IPS DF 19.7 (cell line): ENCODE measurements around the gene SNAP23.
"Not testable (repeated sequence)": the region's sequence is repeated elsewhere in the genome, so short reads cannot be mapped to it uniquely, and the experiment has no call there.

Source experiments
- DNase-seq: peaks from one replicate; pipeline ENCODE4 v3.0.0-alpha.2; 2013; ENCODE audit warnings: low read depth, low spot score

The SNAP23 gene

DNA sequence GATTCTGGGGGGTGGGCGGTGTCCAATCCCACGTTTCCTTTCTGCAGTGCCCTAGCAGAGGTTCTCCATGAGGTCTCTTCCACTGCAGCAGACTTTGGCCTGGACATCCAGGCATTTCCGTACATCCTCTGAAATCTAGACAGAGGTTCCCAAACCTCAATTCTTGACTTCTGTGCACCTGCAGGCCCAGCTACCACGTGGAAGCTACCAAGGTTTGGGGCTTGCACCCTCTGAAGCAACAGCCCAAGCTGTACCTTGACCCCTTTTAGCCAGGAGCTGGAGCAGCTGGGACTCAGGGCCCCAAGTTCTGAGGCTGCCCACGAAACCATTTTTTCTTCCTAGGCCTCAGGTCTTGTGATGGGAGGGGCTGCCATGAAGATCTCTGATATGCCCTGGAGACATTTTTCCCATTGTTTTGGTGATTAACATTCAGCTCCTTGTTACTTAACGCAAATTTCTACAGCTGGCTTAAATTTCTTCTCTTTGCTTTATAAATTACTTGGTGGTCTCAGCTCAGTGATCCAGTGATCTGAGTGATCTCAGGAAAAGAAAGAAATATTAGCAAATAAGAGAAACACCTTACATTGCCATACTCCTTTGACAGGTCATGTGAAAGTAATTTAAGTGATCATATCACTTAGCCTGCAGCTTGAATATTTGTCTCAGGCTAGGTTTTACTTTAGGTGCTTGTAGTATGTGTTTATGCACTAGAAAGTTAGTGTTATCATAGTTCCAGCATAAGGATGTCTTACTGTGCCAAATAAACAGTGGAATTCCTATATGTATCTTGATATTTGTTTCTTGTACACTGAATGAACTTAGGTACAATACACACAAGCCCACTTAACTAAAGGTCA, 3.0 kb downstream of the SNAP23 start:
- DNase-seq, result no peak

DNA sequence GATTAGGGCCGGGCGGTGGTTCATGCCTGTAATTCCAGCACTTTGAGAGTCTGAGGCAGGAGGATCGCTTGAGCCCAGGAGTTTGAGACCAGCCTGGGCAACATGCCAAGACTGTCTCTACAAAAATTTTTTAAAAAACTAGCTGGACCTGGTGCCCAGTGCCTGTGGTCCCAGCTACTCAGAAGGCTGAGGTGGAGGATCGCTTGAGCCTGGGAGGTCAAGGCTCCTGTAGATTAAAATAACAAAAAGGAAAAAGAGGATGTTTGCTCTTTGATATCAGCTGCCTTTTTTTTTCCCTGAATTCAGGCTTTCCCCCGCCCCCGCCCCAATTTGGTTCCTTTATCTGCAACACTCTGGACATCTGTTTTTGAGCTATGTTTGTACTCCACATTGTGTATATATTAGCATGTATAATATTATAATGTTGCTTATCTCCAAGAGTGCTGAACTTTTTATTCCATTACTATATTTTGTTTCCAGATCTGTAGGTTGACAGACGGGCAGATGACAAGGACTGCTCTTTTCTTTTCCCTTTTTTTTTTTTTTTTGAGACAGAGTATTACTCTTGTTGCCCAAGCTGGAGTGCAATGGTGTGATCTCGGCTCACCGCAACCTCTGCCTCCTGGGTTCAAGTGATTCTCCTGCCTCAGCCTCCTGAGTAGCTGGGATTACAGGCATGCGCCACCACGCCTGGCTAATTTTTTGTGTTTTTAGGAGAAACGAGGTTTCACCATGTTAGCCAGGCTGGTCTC, 4.6 kb downstream of the SNAP23 start:
- no peak for DNase-seq

GRCh38 chr15:42502477-42502876, 7.0 kb downstream of the SNAP23 start:
- no peak for DNase-seq

GRCh38 chr15:42503825-42504224, 8.4 kb downstream of the SNAP23 start:
- no peak for DNase-seq

DNA sequence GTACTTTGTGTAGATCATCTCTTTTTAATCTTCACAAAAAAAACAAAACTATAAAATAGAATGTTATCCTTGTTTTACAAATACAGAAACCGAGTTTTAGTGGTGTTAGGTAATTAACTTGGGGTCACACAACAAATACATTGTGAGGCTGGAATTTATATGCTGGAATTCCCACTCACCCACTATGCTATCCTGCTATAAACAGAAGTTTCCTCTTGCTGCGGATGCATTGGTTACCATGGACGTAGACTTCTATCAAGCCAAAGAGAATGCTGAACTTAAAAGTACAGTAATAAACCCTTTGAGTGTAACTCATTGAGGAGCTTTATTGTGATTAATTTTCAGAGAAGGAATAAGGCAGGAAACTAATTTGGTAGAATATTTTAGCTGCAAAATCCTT, 9.2 kb downstream of the SNAP23 start:
- no peak for DNase-seq

GRCh38 chr15:42507514-42507913, 12.1 kb downstream of the SNAP23 start:
- DNase-seq, result no peak

DNA sequence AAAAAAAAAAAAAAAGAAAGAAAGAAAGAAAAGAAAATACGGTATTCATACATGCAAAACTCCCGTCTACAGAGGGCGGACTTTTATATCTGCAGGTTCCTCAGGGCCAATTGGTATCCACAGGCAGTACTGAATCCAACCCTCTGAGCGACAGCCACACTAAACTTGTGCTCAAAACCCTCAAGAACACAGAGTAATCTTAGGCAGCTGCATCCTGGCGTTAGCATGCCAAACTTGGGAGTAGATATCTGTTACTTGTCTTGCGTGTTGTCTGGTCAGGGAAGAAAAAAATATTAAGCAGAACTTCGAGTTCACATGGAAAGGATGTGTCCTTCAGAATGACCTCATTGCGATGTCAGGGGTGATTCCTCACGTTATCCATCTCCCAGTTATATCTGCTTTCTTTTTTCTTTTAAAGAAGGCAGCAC, 12.8 kb downstream of the SNAP23 start:
- no peak for DNase-seq

DNA sequence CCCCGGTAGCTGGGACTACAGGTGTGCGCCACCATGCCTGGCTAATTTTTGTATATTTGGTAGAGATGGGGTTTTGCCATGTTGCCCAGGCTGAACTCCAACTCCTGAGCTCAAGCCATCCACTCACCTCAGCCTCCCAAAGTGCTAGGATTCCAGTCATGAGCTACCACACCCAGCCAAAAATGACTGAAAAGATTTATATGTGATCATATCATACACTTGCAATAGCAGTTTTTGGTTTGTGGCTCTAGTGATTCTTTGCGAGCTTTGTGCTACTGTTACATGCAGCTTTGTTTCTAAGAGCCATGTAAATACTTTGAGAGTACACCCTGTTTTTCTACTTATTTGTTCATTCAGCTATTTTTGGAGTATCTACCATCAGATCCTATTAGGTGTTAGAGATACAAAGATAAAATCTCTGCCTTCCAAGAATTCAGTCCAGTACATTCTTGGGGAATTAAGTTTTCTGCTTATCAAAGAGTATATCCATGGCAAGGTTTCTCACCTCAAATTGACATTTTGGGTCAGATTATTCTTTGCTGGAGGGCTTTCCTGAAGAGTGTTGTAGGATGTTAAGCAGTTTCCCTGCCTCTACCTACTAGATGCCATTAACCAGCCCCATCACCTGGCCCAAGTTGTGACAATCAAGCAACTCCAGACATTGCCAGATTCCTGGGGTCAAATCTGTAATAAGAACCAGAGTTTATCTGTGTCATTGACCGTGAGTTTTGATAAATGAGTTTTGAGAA, 15.0 kb downstream of the SNAP23 start:
- DNase-seq, result no peak

DNA sequence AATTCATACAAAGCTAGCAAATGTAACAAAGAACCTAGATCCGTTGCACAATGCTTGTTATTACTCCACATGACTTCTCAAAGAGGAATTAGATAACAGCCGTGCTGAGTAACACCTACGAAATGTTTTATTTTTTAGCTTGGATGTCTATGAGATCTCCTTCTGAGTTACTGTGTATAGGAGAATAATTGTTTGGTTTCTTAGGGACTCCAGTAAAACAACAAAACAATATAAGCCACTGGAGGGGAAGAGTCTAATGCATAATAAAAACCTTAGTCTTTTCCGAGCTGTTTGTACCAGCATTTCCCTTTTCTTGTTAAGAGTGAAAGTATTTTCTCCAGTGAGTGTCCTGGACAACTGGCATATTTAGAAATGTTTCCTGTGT, 15.6 kb downstream of the SNAP23 start:
- no peak for DNase-seq

GRCh38 chr15:42523331-42523730, 27.9 kb downstream of the SNAP23 start:
- DNase-seq, result no peak

DNA sequence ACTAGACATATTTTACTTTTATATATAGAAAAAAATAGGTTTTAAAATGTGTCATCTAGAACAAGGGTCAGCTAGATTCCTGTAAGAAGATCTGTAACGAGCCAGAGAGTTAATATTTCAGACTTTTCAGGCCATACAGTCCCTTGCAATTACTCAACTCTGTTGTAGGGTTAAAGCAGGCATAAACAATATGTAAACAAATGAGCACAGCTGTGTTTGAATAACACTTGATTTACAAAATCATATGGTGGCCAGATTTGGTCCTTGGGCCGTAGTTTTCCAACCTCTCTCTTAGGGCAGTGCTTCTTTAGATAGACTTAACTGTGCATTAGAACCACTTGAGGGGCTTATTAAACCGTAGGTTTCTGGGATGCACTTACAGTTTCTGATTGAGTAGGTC, 33.5 kb downstream of the SNAP23 start:
- no peak for DNase-seq

GRCh38 chr15:42533246-42533645, 37.8 kb downstream of the SNAP23 start:
- no peak for DNase-seq

DNA sequence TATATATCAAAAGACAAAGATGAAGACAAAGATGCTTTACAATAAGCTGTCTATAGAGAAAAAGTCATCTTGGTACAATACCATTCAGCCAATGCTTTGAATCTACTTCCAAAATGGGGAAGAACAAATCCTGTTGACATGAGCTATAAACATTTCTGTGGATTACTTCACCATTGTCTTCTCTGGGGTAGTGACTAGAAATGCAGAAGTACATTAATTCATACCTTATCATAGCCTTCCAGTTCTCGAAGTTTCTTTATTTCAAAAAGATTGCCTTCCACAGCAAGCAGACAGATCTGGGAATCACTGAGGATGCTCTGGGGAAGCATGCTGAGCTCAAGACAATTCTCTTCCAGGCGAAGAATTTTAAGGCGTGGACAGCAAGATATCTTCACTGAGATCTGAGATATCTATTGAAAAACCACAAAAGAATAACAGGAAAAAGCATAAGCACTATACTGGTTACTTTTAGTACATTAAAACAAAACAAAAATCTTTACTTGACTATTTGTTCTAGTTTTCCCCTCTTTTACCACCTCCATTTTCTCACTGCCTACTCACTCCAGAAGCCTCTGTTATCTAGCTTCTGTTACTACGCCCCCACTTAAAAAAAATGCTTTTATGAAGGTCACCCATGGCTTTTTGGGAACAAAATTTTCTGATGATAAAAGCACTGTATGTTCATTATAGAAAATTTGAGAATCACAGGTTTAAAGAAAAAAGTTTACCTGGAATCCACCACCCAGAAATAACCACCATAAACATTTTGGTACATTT, 49.6 kb downstream of the SNAP23 start:
- DNase-seq, result no peak

- no peak for DNase-seq
These were observed 52.4 kb downstream of the SNAP23 start for GRCh38 chr15:42547918-42548248.

- peak; percentile 73 for DNase-seq
These were observed 53.0 kb downstream of the SNAP23 start, which contains the start of the genes HAUS2 and LRRC57 for GRCh38 chr15:42548249-42549031. Gene HAUS2, plus strand, starts transcription at chr15:42548838. Its CDS starts 35 bp downstream, at chr15:42548873. Gene LRRC57, minus strand, starts transcription at chr15:42548793. Its CDS starts 359 bp downstream, at chr15:42548434.

GRCh38 chr15:42549032-42549491, 53.6 kb downstream of the SNAP23 start:
- DNase-seq, result no peak

DNA sequence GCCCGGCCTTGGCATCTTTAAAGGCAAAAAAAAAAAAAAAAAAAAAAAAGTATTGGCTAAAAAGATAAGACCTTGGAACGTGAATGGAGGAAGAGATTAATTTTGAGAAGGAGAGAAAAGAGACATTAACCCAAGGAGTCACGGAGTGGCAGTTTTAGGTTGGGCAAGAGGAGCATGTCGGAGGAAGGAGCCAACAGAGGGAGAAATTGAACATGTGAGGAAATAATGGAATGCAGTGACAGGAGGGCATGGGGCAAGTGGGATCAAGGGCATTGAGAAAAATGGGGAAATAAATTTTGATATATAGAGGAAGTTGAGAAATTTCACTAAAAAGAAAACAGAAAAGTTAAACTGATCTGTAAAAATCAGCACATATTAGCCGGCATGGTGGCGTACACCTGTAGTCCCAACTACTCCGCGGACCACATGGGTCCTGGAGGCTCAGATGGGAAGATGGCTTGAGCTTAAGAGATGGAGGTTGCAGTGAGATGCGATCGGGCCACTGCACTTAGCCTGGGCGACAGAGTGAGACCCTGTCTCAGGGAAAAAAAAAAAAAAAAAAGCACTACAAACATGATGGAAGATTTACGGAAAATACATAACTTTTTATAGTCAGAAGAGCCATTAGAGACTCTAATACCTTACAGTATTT, 54.4 kb downstream of the SNAP23 start:
- DNase-seq, result no peak

GRCh38 chr15:42553554-42553953, 58.1 kb downstream of the SNAP23 start:
- DNase-seq, result no peak

DNA sequence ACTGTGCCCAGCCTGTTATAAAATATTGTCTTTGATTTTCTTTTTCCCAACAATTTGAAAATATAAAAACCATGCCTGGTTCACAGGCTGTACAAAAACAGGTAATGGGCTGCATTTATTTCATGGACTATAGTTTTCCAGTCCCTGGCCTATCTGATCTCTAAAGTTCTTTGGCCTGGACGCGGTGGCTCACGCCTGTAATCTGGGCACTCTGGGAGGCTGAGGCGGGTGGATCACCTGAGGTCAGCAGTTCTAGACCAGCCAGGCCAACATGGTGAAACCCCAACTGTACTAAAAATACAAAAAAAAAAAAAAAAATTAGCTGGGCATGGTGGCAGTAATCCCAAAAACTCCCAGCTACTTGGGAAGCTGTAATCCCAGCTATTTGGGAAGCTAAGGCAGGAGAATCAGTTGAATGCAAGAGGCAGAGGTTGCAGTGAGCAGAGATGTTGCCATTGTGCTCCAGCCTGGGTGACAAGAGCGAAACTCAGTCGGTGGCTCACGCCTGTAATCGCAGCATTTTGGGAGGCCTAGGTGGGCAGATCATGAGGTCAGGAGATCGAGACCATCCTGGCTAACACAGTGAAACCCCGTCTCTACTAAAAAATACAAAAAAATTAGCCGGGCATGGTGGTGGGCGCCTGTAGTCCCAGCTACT, 61.2 kb downstream of the SNAP23 start:
- DNase-seq, result not testable (repeated sequence)
